Astrocyte of the cerebellum (primary cell): Measurements from ENCODE around the gene HOOK1.
A peak's percentile ranks its signal among the peaks of the same experiment; 100 is the strongest.

Experiments
- DNase-seq: peaks from one replicate; pipeline ENCODE4 v3.0.0-alpha.2; 2011; ENCODE audit warnings: low read depth
- H3K4me3 ChIP-seq: 2 replicates; pipeline ENCODE4 v1.5.1; 2011; ENCODE audit warnings: mild to moderate bottlenecking, low read depth, low read length, moderate library complexity
- CTCF ChIP-seq: IDR thresholded peaks from 2 replicates; pipeline ENCODE4 v1.5.1; 2012; ENCODE audit warnings: low read length, low read depth, moderate library complexity, mild to moderate bottlenecking; ENCODE audit errors: missing control alignments
- in situ Hi-C: cut with HindIII; loops from 2 replicates; pipeline ENCODE4 v1.10.0; 2017; ENCODE audit warnings: low sequenced_read_pairs

HOOK1 gene

GRCh38 chr1:59879574-59879973 lies 64.8 kb downstream of the HOOK1 start:
- H3K4me3 ChIP-seq: no peak overlapping the region
- peak; percentile 66 for DNase-seq
- peak; percentile 61 for TF ChIP-seq CTCF
- in situ Hi-C loops: no loop called here

- H3K4me3 ChIP-seq: no peak overlapping the region
- in situ Hi-C loops: no loop called here
- TF ChIP-seq CTCF: no peak
- DNase-seq: no peak
These were observed 65.3 kb downstream of the HOOK1 start for GRCh38 chr1:59879996-59880505.

- no peak for TF ChIP-seq CTCF
- no peak overlapping the region for H3K4me3 ChIP-seq
- no peak for DNase-seq
- in situ Hi-C loops: no loop called here
These were observed 66.0 kb downstream of the HOOK1 start for GRCh38 chr1:59880735-59881134.

- no peak for DNase-seq
- H3K4me3 ChIP-seq: no peak overlapping the region
- in situ Hi-C loops: no loop called here
- no peak for TF ChIP-seq CTCF
These were observed 70.5 kb downstream of the HOOK1 start for GRCh38 chr1:59885160-59885832.

- in situ Hi-C loops: no loop called here
- no peak for DNase-seq
- H3K4me3 ChIP-seq: no peak overlapping the region
- no peak for TF ChIP-seq CTCF
These were observed 78.4 kb downstream of the HOOK1 start for GRCh38 chr1:59892841-59893811.

GRCh38 chr1:59897165-59897564 lies 82.4 kb downstream of the HOOK1 start:
- no peak for DNase-seq
- no peak for TF ChIP-seq CTCF
- H3K4me3 ChIP-seq: no peak overlapping the region
- in situ Hi-C loops: no loop called here
